ENCODE results near the gene PRRT3. TPM values are rescaled to one million over a fixed set of nuclear protein-coding genes. Genes with fewer than 3 reads are reported as not detected.

PRRT3 gene
- total and polyA plus RNA-seq, 2 of the 4 experiments (the other 2 are of a cell fraction) = 0.72 to 4.2 TPM

DNA sequence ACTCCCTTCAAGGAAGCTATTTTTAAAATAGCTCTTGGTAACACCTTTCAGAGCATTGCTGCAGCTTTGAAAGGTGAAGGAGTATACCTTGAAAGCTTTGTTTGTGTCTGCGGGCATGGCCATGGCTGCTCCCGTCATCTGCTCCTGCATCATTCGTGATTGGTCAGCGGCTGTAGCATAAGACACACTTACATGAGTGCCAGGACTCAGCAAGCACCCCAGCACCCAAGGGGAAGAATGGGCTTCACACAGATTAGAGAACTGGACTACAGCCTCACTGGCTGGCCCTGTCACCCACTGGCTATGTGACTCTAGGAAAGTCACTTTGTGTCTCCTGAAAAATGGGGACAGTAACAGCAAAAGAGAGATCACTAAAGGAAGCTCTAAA, 17.4 kb upstream of the PRRT3 start:
- H3K27ac ChIP-seq (ENCODE audit: insufficient read depth, low read length) = peak overlapping the region; percentile 94
- peak overlapping the region; percentile 95 for H4K5ac ChIP-seq (ENCODE audit: low read depth, low read length)
- no peak overlapping the region for H2AFZ ChIP-seq (replicated peaks; ENCODE audit: low read length, poor library complexity)
- H3K4me1 ChIP-seq (ENCODE audit: control insufficient read depth, insufficient read depth, low read length) = peaks cover 10% of the 10 kb centered on the region
- peak overlapping the region; percentile 97 for H3K18ac ChIP-seq (ENCODE audit: low read depth, low read length)
- ChIA-PET POLR2A (ENCODE audit: unreplicated experiment) (no interaction called here), CTCF (no interaction called here)
- no peak overlapping the region; the same call in 2 of the 3 replicates for H2BK15ac ChIP-seq (ENCODE audit: low read depth, low read length)
- H3K14ac ChIP-seq (replicated peaks; ENCODE audit: low read depth, low read length) = peak overlapping the region; percentile 92; the same call in 1 of the 2 replicates
- peak overlapping the region; percentile 32 to 71; a peak in 3 of 4 replicates for H4K8ac ChIP-seq (ENCODE audit: low read depth in 2 of 2, low read length in 2 of 2)
- H4K20me1 ChIP-seq (ENCODE audit: insufficient read depth, low read length) = peaks cover 6% of the 10 kb centered on the region; the same call in 1 of the 2 replicates
- peak overlapping the region; percentile 89 for H2BK5ac ChIP-seq (ENCODE audit: low read depth, low read length, poor library complexity, severe bottlenecking)
- in situ Hi-C loops (cut with MboI; ENCODE audit: low sequenced_read_pairs) (no loop called here), dilution Hi-C loops (cut with HindIII; ENCODE audit: low sequenced_read_pairs, unreplicated experiment) (no loop called here), intact Hi-C loops (cut with micrococcal nuclease) (no loop called here)
- peak overlapping the region; percentile 27; the same call in 1 of the 2 replicates for H3K9ac ChIP-seq (ENCODE audit: low read depth, low read length)
- H3K79me1 ChIP-seq (ENCODE audit: low read depth in 1 of 2, low read length in 2 of 2) = peaks cover 6 to 28% of the 10 kb centered on the region in 2 experiments; a peak in 3 of 4 replicates
- TF ChIP-seq ELK1 (IDR thresholded peaks at IDR 0.05; ENCODE audit: borderline replicate concordance, low read depth, low read length) = no peak
- TF ChIP-seq MXI1 (IDR thresholded peaks at IDR 0.05; ENCODE audit: borderline replicate concordance, low read depth, low read length) = no peak
- no peak for TF ChIP-seq POLR2A (IDR thresholded peaks at IDR 0.05; ENCODE audit: low read depth, low read length)
- TF ChIP-seq CTCF (conservative IDR thresholded peaks at IDR 0.05; ENCODE audit: low read depth, low read length) = no peak
- no peak for TF ChIP-seq RFX5 (IDR thresholded peaks at IDR 0.05; ENCODE audit: low read depth, low read length)
- TF ChIP-seq MAZ (IDR thresholded peaks at IDR 0.05; ENCODE audit: borderline replicate concordance, low read depth, low read length) = no peak
- no peak for TF ChIP-seq BHLHE40 (IDR thresholded peaks at IDR 0.05; ENCODE audit: low read depth, low read length)
- no peak for TF ChIP-seq RCOR1 (IDR thresholded peaks at IDR 0.05; ENCODE audit: insufficient replicate concordance, low read length)
- TF ChIP-seq RAD21 (IDR thresholded peaks at IDR 0.05; ENCODE audit: low read length) = no peak
- no peak for TF ChIP-seq USF2 (IDR thresholded peaks at IDR 0.05; ENCODE audit: low read depth, low read length)
- no peak for TF ChIP-seq CEBPB (IDR thresholded peaks at IDR 0.05; ENCODE audit: low read depth, low read length)
- no peak for TF ChIP-seq CHD1 (IDR thresholded peaks at IDR 0.05; ENCODE audit: low read depth, low read length)
- no peak for TF ChIP-seq FOS (IDR thresholded peaks at IDR 0.05; ENCODE audit: low read depth, low read length)
- TF ChIP-seq SMC3 (IDR thresholded peaks at IDR 0.05; ENCODE audit: low read depth, low read length) = no peak
- no peak for TF ChIP-seq MAFK (IDR thresholded peaks at IDR 0.05; ENCODE audit: low read depth, low read length)
- no peak for TF ChIP-seq NFE2L2 (IDR thresholded peaks at IDR 0.05; ENCODE audit: low read depth, low read length)
- H2AK5ac ChIP-seq (ENCODE audit: low read depth, low read length) = peak overlapping the region; percentile 59
- DNase-seq (no peak), ATAC-seq (ENCODE audit: low read depth) (no peak)
- peak overlapping the region; percentile 89 for H3K23ac ChIP-seq (ENCODE audit: low read depth, low read length)
- peak overlapping the region; percentile 92 for H3K4ac ChIP-seq (ENCODE audit: low read depth, low read length)
- peak overlapping the region; percentile 78 for H2BK120ac ChIP-seq (ENCODE audit: low read depth, low read length)
- H3K27me3 ChIP-seq (ENCODE audit: control insufficient read depth, insufficient read depth, low read length) = no peaks in the 10 kb centered on the region
- peaks cover 25% of the 10 kb centered on the region for H3K36me3 ChIP-seq (ENCODE audit: control insufficient read depth, insufficient read depth, low read length)
- WGBS, 2 experiments (ENCODE audit: extremely low coverage in 2 of 2, insufficient read length in 1 of 2) = 100% methylated on average over 2 of the region's 4 CpGs; no CpG with 5 or more reads in 1 of the 2 experiments
- no peaks in the 10 kb centered on the region for H3K9me3 ChIP-seq (ENCODE audit: control insufficient read depth, insufficient read depth, low read length)
- peak overlapping the region; percentile 85 for H3K4me2 ChIP-seq (ENCODE audit: low read depth, low read length)
- BruUV-seq (replicated peaks) = no TSS peak
- H3K9me1 ChIP-seq (ENCODE audit: insufficient read depth, low read length) = peaks cover 11% of the 10 kb centered on the region
- H4K91ac ChIP-seq (ENCODE audit: insufficient read depth, low read depth, low read length) = peak overlapping the region; percentile 77
- H2AK9ac ChIP-seq (replicated peaks; ENCODE audit: low read depth, low read length, poor library complexity) = no peak overlapping the region
- no peak overlapping the region for H3K4me3 ChIP-seq (ENCODE audit: insufficient read depth, low read depth, low read length)
- 0 out of 2 replicates have a peak overlapping the region, but pooled peaks have one; percentile 5 for H3K56ac ChIP-seq (ENCODE audit: extremely low read depth, insufficient read depth, low read length)
- peak overlapping the region; percentile 75; the same call in 1 of the 2 replicates for H2BK20ac ChIP-seq (ENCODE audit: low read depth, low read length)
